Measurements from ENCODE around the gene TSEN54. TPM values are rescaled to one million over a fixed set of nuclear protein-coding genes. Genes with fewer than 3 reads are reported as not detected.

TSEN54 gene
- total RNA-seq (10 to 100 TPM; 14.9 to 20.0 (median 19.1) TPM), polyA plus RNA-seq (100 to 1,000 TPM in 1 of 2 donors, 10 to 100 TPM in 1; 55.1 to 105 TPM)

DNA sequence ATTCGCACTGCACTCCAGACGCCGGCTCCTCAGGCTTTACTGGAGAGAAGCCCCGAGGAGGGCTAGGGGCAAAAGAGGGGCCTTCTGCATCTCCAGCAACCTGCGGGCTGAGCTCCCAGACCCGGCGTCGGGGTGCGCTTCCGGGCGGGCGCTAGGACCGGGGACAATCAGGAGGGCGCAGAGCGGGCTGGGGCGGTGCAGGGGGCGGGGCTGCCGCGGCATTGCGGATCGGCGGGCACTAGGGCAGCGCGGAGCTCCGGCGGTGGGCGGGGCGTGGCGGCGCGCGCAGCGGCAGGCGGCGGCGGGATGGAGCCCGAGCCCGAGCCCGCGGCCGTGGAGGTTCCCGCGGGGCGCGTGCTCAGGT lies at the start of gene TSEN54:
TSS of gene TSEN54 (plus strand) at position 274 of the 364 bp plus-strand sequence. CDS start at position 307, 33 bp downstream.
- peaks cover 11 to 32% (median 19%) of the 10 kb centered on the region in 3 donors for H3K4me1 ChIP-seq
- H3K9me3 ChIP-seq, result no peaks in the 10 kb centered on the region
- H3K36me3 ChIP-seq, result no peaks in the 10 kb centered on the region
- WGBS, 2 donors, result 1% methylated on average over 40 to 45 of the region's 45 CpGs
- ATAC-seq, result peak; percentile 82 to 89 (median 85)
- intact Hi-C loops (cut with DNase I), result no loop called here
- TF ChIP-seq, protein P1, sequence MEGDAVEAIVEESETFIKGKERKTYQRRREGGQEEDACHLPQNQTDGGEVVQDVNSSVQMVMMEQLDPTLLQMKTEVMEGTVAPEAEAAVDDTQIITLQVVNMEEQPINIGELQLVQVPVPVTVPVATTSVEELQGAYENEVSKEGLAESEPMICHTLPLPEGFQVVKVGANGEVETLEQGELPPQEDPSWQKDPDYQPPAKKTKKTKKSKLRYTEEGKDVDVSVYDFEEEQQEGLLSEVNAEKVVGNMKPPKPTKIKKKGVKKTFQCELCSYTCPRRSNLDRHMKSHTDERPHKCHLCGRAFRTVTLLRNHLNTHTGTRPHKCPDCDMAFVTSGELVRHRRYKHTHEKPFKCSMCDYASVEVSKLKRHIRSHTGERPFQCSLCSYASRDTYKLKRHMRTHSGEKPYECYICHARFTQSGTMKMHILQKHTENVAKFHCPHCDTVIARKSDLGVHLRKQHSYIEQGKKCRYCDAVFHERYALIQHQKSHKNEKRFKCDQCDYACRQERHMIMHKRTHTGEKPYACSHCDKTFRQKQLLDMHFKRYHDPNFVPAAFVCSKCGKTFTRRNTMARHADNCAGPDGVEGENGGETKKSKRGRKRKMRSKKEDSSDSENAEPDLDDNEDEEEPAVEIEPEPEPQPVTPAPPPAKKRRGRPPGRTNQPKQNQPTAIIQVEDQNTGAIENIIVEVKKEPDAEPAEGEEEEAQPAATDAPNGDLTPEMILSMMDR (IDR thresholded peaks at IDR 0.05), result no peak
- DNase-seq, result peak; percentile 95 to 98 (median 96)
- FAIRE-seq, result no peak
- H3K4me3 ChIP-seq, result peak within 1 kb of the TSS; percentile 67 to 98 (median 90)
- H3K27me3 ChIP-seq, result no peaks in the 10 kb centered on the region
- H3K27ac ChIP-seq, result peak within 1 kb of the TSS; percentile 57 to 75 (median 66)

DNA sequence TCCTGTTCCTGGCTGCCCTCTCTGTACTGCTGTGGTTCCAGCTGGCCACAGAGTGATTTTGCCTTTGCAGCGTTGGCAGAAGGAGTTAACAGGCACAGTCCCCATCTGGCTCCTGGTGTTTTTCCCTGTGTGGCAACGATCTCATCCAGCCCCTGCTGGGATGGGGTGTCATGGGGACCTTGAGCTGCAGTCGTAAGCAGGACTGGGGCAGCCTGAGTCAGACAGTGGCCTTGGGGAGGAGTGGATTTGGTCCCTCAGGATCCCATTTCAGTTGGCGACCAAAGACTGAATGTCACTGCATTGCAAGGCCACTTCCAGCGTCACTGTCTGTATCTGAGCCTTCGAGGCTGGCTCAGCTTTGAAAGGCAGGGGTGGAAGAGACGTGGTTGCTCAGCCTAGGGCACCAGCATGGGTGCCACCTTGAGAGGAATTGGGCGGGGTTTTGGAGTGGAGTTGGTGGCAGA lies 48.0 kb upstream of the TSEN54 start:
- Histone ChIP-seq H3K36me3 (no peaks in the 10 kb centered on the region), H3K4me1 (no peaks in the 10 kb centered on the region), H3K9me3 (no peaks in the 10 kb centered on the region), H3K4me3 (no peak overlapping the region), H3K27ac (no peak overlapping the region), H3K27me3 (no peaks in the 10 kb centered on the region)
- TF ChIP-seq, protein P1 (IDR thresholded peaks at IDR 0.05), result no peak
- ATAC-seq, result no peak
- WGBS, 2 donors, result 72 to 78% methylated on average over 8 of the region's 8 CpGs
- no peak for FAIRE-seq
- intact Hi-C loops (cut with DNase I), result no loop called here
- no peak for DNase-seq

DNA sequence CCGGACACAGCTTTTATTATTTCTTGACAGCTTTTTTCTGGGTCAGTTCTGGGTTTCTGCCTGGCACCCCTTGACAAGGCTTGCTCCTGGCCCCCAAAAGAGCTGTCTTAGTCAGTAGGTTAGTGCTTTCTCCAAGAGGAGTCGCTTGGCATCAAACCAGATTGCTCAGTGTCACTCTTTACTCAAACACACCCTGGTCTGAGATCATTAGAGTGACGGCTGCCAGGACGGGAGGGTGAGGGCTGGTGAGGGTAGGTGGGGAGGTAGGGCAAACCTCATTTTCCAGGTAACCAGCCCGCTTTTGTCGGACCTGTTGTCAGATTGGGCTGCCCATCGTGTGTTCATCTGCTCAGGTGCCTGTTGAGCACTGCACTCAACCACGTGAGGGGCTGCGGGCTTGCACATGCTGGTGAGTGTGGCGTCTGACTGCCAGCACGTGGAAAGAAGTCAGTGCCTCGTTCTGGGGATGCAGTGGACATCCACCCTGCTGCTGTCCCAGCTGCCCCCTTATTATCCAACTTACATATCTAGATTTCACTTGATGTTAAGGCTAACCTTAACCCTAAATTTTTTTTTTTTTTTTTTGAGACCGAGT lies 47.5 kb upstream of the TSEN54 start:
- Histone ChIP-seq H3K27ac (no peak overlapping the region), H3K27me3 (no peaks in the 10 kb centered on the region), H3K4me1 (no peaks in the 10 kb centered on the region), H3K9me3 (no peaks in the 10 kb centered on the region), H3K36me3 (no peaks in the 10 kb centered on the region), H3K4me3 (no peak overlapping the region)
- intact Hi-C loops (cut with DNase I), result no loop called here
- 88 to 89% methylated on average over 13 of the region's 13 CpGs for WGBS, 2 donors
- FAIRE-seq, result no peak
- TF ChIP-seq, protein P1 (IDR thresholded peaks at IDR 0.05), result no peak
- DNase-seq, result no peak
- ATAC-seq, result no peak

- ATAC-seq (no peak), DNase-seq (no peak), FAIRE-seq (no peak)
- no peak overlapping the region for H3K4me3 ChIP-seq
- no peaks in the 10 kb centered on the region for H3K9me3 ChIP-seq
- no peaks in the 10 kb centered on the region for H3K36me3 ChIP-seq
- no peaks in the 10 kb centered on the region for H3K4me1 ChIP-seq
- H3K27me3 ChIP-seq, result no peaks in the 10 kb centered on the region
- intact Hi-C loops (cut with DNase I), result no loop called here
- TF ChIP-seq, protein P1 (IDR thresholded peaks at IDR 0.05), result no peak
- 89 to 95% methylated on average over 6 of the region's 6 CpGs for WGBS, 2 donors
- H3K27ac ChIP-seq, result no peak overlapping the region
Measured at GRCh38 chr17:75471207-75471606, 45.1 kb upstream of the TSEN54 start.

DNA sequence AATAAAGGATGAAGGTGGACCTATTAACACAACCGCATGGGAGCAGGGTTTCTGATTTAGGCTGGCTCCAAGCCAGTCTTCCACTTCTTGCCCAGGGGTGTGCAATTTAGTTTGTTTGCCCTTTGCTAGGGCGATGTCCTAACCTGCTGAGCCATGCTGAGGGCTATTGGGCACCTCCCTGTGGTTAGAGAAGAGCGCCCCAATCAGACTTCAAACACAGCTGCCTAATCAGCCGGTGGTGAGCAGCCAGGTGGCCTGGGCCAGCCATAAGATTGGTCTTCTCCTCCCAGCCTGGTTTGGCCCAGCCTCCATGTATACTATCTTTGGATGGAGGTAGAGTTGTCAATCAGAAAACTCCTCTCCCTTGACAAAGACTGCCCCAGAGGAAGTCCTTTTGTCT lies 44.2 kb upstream of the TSEN54 start:
- Histone ChIP-seq H3K27ac (no peak overlapping the region), H3K4me1 (no peaks in the 10 kb centered on the region), H3K9me3 (no peaks in the 10 kb centered on the region), H3K4me3 (no peak overlapping the region), H3K36me3 (no peaks in the 10 kb centered on the region), H3K27me3 (no peaks in the 10 kb centered on the region)
- WGBS, 2 donors, result 68 to 80% methylated on average over 4 of the region's 4 CpGs
- TF ChIP-seq, protein P1 (IDR thresholded peaks at IDR 0.05), result no peak
- ATAC-seq, result no peak
- no peak for DNase-seq
- intact Hi-C loops (cut with DNase I), result no loop called here
- FAIRE-seq, result no peak
